CD4-positive, CD25-positive, alpha-beta regulatory T cell (primary cell): Measurements from ENCODE around the gene ABCF3. TPM values are rescaled to one million over a fixed set of nuclear protein-coding genes. Genes with fewer than 3 reads are reported as not detected.

Experiments used
- ATAC-seq, 2 donors: fragments of 150-1000 bp; cut with Tn5 transposase; one replicate each; pipeline ENCODE4 v1.10.0; 2021; ENCODE audit warnings: low read depth in 2 of 2, moderate number of reproducible peaks in 2 of 2, moderate library complexity in 1 of 2
- DNase-seq, 3 donors: peaks; one replicate each; pipeline versions ENCODE4 v3.0.0 to v3.0.0-alpha.2; 2012 to 2022; ENCODE audit warnings: mixed read lengths in 1 of 3
- H3K27ac ChIP-seq: one replicate; pipeline ENCODE4 v1.7.0; 2013; ENCODE audit warnings: mild to moderate bottlenecking, low read length; ENCODE audit not compliant: insufficient read depth, poor library complexity, severe bottlenecking
- H3K27me3 ChIP-seq: one replicate; pipeline ENCODE4 v1.7.0; 2013; ENCODE audit warnings: low read length; ENCODE audit not compliant: control insufficient read depth, insufficient read depth
- H3K36me3 ChIP-seq: one replicate; pipeline ENCODE4 v1.7.0; 2013; ENCODE audit warnings: mild to moderate bottlenecking, low read length, moderate library complexity; ENCODE audit not compliant: control insufficient read depth, insufficient read depth
- H3K4me1 ChIP-seq: 2 replicates; pipeline ENCODE4 v1.7.0; 2013; ENCODE audit warnings: mild to moderate bottlenecking, low read length; ENCODE audit not compliant: insufficient read depth, control insufficient read depth, poor library complexity, severe bottlenecking
- H3K4me3 ChIP-seq: one replicate; pipeline ENCODE4 v1.7.0; 2013; ENCODE audit warnings: low read depth, mild to moderate bottlenecking, low read length, moderate library complexity
- H3K9me3 ChIP-seq, 2 experiments: 1 replicate in 1 of 2; 2 replicates in 1 of 2; pipeline ENCODE4 v1.7.0; 2013; ENCODE audit warnings: low read length in 2 of 2, mild to moderate bottlenecking in 1 of 2, moderate library complexity in 1 of 2; ENCODE audit not compliant: control insufficient read depth in 2 of 2
- H3K27ac Mint-ChIP-seq, 3 donors: one replicate each; pipeline ENCODE4 v1.8.0; 2020 to 2022; ENCODE audit warnings: mild to moderate bottlenecking in 3 of 3, mixed read lengths in 3 of 3, moderate library complexity in 2 of 3
- H3K27me3 Mint-ChIP-seq: one replicate; pipeline ENCODE4 v1.8.0; 2022; ENCODE audit warnings: mild to moderate bottlenecking, mixed read lengths
- H3K36me3 Mint-ChIP-seq: one replicate; pipeline ENCODE4 v1.8.0; 2020; ENCODE audit warnings: mixed read lengths
- H3K4me1 Mint-ChIP-seq, 4 donors: one replicate each; pipeline ENCODE4 v1.8.0; 2020 to 2022; ENCODE audit warnings: mixed read lengths in 4 of 4, mild to moderate bottlenecking in 1 of 4
- H3K4me3 Mint-ChIP-seq, 4 donors: one replicate each; pipeline ENCODE4 v1.8.0; 2020 to 2022; ENCODE audit warnings: mild to moderate bottlenecking in 4 of 4, mixed read lengths in 4 of 4, moderate library complexity in 3 of 4
- H3K9me3 Mint-ChIP-seq, 7 donors: one replicate each; pipeline ENCODE4 v1.8.0; 2020 to 2022; ENCODE audit warnings: mixed read lengths in 7 of 7, mild to moderate bottlenecking in 3 of 7, moderate library complexity in 2 of 7
- polyA plus RNA-seq, 4 donors: library from polyadenylated mRNA; unstranded; fragments of 300-500 nt; fragmentation: Illumina TruSeq; gene quantifications; one replicate each; pipeline ENCODE4 v1.2.3, GENCODE V29; 2021
- total RNA-seq: library from RNA; stranded (reverse); gene quantifications from one replicate; pipeline ENCODE4 v1.2.3, GENCODE V29; 2022

ABCF3 gene
- total and polyA plus RNA-seq, 5 donors from 2014 or later, result 38.6 to 128 (median 41.1) TPM

DNA sequence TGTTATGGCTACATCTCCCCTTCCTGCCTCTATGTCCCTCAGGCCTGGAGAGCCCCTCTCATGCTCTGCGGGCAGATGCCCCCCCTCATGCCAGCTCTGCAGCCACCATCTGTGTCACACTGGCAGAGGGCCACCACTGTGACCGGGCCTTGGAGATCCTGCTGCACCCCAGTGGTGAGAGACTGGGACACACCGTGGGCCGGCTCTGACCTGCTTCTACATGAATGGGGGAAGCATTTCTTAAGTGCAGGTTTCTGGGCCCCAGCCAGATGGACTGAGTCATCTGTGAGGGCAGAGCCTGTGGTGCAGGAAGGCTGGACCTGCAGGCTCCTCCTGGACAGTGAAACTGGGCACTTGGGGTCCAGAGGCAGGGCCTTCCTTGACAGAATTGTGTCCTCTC, 48.2 kb downstream of the ABCF3 start:
- no peak overlapping the region for H3K4me3 Mint-ChIP-seq
- no peak overlapping the region for H3K27ac Mint-ChIP-seq
- H3K4me1 ChIP-seq, result peaks cover 16% of the 10 kb centered on the region
- peaks cover 0 to 2% (median 0%) of the 10 kb centered on the region in 7 donors for H3K9me3 Mint-ChIP-seq
- H3K4me3 ChIP-seq, result no peak overlapping the region
- peaks cover 0 to 10% (median 8%) of the 10 kb centered on the region in 4 donors for H3K4me1 Mint-ChIP-seq
- DNase-seq, result no peak
- no peaks in the 10 kb centered on the region for H3K36me3 ChIP-seq
- H3K27me3 Mint-ChIP-seq, result peaks cover 38% of the 10 kb centered on the region
- peaks cover 13% of the 10 kb centered on the region for H3K27me3 ChIP-seq
- H3K36me3 Mint-ChIP-seq, result no peaks in the 10 kb centered on the region
- ATAC-seq, result no peak
- no peak overlapping the region for H3K27ac ChIP-seq
- H3K9me3 ChIP-seq, result no peaks in the 10 kb centered on the region

DNA sequence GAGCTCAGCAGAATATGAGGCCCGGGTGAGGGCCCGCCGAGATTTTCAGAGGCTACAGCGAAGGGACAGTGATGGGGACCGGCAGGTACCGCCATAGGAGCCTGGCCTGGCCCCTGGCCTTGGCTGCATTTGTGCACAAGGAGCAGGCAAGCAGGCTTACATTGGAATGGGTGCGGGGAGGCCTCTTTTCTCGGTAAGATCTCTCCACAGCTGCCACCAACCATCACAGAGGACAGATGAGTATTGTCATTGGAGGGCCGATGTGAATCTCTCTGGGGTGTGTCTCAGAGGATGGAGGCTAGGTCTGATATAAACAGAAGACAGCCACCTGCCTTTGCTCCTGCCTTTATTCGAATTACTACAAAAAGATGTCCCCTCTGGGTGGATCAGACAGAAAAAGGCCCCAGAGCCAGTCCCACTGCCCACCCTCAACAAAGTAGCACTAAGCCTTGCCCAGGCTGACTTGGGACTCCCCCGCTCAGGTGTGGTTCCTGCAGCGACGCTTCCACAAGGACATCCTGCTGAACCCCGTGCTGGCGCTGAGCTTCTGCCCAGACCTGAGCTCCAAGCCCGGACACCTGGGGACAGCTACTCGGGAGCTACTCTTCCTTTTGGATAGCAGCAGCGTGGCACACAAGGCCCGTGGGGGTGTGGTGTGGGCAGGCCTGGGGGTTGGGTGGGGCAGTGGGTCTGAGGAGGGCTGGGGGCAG, 48.8 kb downstream of the ABCF3 start:
- H3K9me3 ChIP-seq, result no peaks in the 10 kb centered on the region
- H3K36me3 Mint-ChIP-seq, result no peaks in the 10 kb centered on the region
- H3K27me3 Mint-ChIP-seq, result peaks cover 38% of the 10 kb centered on the region
- ATAC-seq (no peak), DNase-seq (no peak)
- H3K4me1 Mint-ChIP-seq, result peaks cover 0 to 10% (median 8%) of the 10 kb centered on the region in 4 donors
- peaks cover 0 to 2% (median 0%) of the 10 kb centered on the region in 7 donors for H3K9me3 Mint-ChIP-seq
- H3K4me3 Mint-ChIP-seq, result peak overlapping the region in 1 of 4 donors; percentile 69
- peaks cover 13% of the 10 kb centered on the region for H3K27me3 ChIP-seq
- H3K36me3 ChIP-seq, result no peaks in the 10 kb centered on the region
- H3K4me1 ChIP-seq, result peaks cover 10% of the 10 kb centered on the region
- no peak overlapping the region for H3K27ac Mint-ChIP-seq
- no peak overlapping the region for H3K4me3 ChIP-seq
- H3K27ac ChIP-seq, result no peak overlapping the region

DNA sequence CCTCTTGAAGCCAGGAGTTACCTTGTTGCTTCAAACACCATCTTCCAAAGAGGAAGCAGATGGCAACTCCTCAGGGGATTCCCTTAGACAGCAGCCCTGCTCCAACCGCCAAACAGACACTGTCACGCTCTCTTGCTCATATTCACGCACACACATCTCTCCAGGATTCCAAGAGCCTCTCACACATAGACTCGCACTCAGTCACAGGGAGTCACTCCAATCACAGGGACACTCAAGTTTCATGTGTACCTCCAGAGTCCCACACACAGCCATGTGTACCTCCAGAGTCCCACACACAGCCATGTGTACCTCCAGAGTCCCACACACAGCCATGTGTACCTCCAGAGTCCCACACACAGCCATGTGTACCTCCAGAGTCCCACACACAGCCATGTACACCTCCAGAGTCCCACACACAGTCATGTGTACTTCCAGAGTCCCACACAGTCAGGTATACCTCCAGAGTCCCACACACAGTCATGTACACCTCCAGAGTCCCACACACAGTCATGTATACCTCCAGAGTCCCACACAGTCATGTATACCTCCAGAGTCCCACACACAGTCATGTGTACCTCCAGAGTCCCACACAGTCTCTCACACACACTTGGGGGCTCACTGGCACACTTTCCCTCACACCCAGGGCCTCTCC, 49.5 kb downstream of the ABCF3 start:
- no peaks in the 10 kb centered on the region for H3K36me3 ChIP-seq
- peaks cover 0 to 2% (median 0%) of the 10 kb centered on the region in 7 donors for H3K9me3 Mint-ChIP-seq
- no peak overlapping the region for H3K4me3 Mint-ChIP-seq
- peaks cover 0 to 10% (median 8%) of the 10 kb centered on the region in 4 donors for H3K4me1 Mint-ChIP-seq
- H3K27me3 ChIP-seq, result peaks cover 13% of the 10 kb centered on the region
- no peaks in the 10 kb centered on the region for H3K9me3 ChIP-seq
- no peaks in the 10 kb centered on the region for H3K36me3 Mint-ChIP-seq
- H3K27me3 Mint-ChIP-seq, result peaks cover 38% of the 10 kb centered on the region
- H3K4me1 ChIP-seq, result peaks cover 3% of the 10 kb centered on the region
- no peak overlapping the region for H3K27ac Mint-ChIP-seq
- no peak overlapping the region for H3K27ac ChIP-seq
- ATAC-seq (no peak), DNase-seq (no peak)
- H3K4me3 ChIP-seq, result no peak overlapping the region

GRCh38 chr3:184236033-184236410, 50.0 kb downstream of the ABCF3 start:
- Mint-ChIP-seq H3K4me3 (no peak overlapping the region), H3K4me1 (peaks cover 0 to 8% (median 7%) of the 10 kb centered on the region in 4 donors), H3K27me3 (peaks cover 34% of the 10 kb centered on the region), H3K36me3 (no peaks in the 10 kb centered on the region), H3K9me3 (peaks cover 0 to 2% (median 0%) of the 10 kb centered on the region in 7 donors), H3K27ac (no peak overlapping the region)
- Histone ChIP-seq H3K36me3 (no peaks in the 10 kb centered on the region), H3K27me3 (peaks cover 13% of the 10 kb centered on the region), H3K9me3 (no peaks in the 10 kb centered on the region), H3K27ac (no peak overlapping the region), H3K4me1 (no peaks in the 10 kb centered on the region), H3K4me3 (no peak overlapping the region)
- no peak for ATAC-seq
- DNase-seq, result no peak

- no peaks in the 10 kb centered on the region for H3K36me3 Mint-ChIP-seq
- ATAC-seq (no peak), DNase-seq (no peak)
- H3K4me1 ChIP-seq, result no peaks in the 10 kb centered on the region
- H3K9me3 Mint-ChIP-seq, result peaks cover 0 to 2% (median 0%) of the 10 kb centered on the region in 7 donors
- H3K4me1 Mint-ChIP-seq, result peaks cover 0 to 2% (median 1%) of the 10 kb centered on the region in 4 donors
- no peak overlapping the region for H3K4me3 ChIP-seq
- no peaks in the 10 kb centered on the region for H3K9me3 ChIP-seq
- no peak overlapping the region for H3K4me3 Mint-ChIP-seq
- H3K27me3 Mint-ChIP-seq, result peaks cover 28% of the 10 kb centered on the region
- H3K36me3 ChIP-seq, result no peaks in the 10 kb centered on the region
- no peak overlapping the region for H3K27ac ChIP-seq
- H3K27ac Mint-ChIP-seq, result no peak overlapping the region
- peaks cover 10% of the 10 kb centered on the region for H3K27me3 ChIP-seq
Measured at GRCh38 chr3:184236636-184237035, 50.6 kb downstream of the ABCF3 start.

DNA sequence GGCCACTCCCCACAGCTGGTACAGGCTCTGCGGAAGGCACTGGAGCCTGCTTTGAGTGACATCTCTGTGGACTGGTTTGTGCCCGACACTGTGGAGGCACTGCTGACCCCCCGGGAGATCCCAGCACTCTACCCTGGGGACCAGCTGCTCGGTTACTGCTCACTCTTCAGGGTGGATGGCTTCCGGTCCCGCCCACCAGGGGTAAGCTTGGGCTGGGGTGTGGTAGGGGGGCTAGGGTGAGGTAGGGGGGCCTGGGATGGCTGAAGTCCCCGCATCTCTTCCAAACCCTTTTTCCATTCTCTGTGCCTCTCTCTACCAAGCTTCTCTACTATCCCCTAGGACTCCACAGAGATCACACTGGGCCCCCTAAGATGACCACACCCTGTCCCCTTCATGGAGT, 51.2 kb downstream of the ABCF3 start:
- H3K4me1 ChIP-seq, result no peaks in the 10 kb centered on the region
- peaks cover 2% of the 10 kb centered on the region for H3K36me3 Mint-ChIP-seq
- ATAC-seq, result no peak
- H3K27ac ChIP-seq, result no peak overlapping the region
- DNase-seq, result no peak
- no peak overlapping the region for H3K27ac Mint-ChIP-seq
- H3K9me3 Mint-ChIP-seq, result peaks cover 0 to 2% (median 0%) of the 10 kb centered on the region in 7 donors
- H3K36me3 ChIP-seq, result peaks cover 4% of the 10 kb centered on the region
- H3K4me3 Mint-ChIP-seq, result no peak overlapping the region
- peaks cover 0 to 2% (median 0%) of the 10 kb centered on the region in 4 donors for H3K4me1 Mint-ChIP-seq
- peaks cover 5% of the 10 kb centered on the region for H3K27me3 ChIP-seq
- peaks cover 22% of the 10 kb centered on the region for H3K27me3 Mint-ChIP-seq
- H3K4me3 ChIP-seq, result no peak overlapping the region
- no peaks in the 10 kb centered on the region for H3K9me3 ChIP-seq

- H3K4me1 Mint-ChIP-seq, result peaks cover 0 to 4% (median 0%) of the 10 kb centered on the region in 4 donors
- Histone ChIP-seq H3K9me3 (no peaks in the 10 kb centered on the region), H3K4me3 (no peak overlapping the region), H3K4me1 (no peaks in the 10 kb centered on the region), H3K36me3 (peaks cover 10% of the 10 kb centered on the region), H3K27me3 (peaks cover 2% of the 10 kb centered on the region), H3K27ac (no peak overlapping the region)
- H3K9me3 Mint-ChIP-seq, result peaks cover 0 to 2% (median 0%) of the 10 kb centered on the region in 7 donors
- peaks cover 7% of the 10 kb centered on the region for H3K36me3 Mint-ChIP-seq
- H3K4me3 Mint-ChIP-seq, result no peak overlapping the region
- ATAC-seq (no peak), DNase-seq (no peak)
- no peak overlapping the region for H3K27ac Mint-ChIP-seq
- H3K27me3 Mint-ChIP-seq, result peaks cover 16% of the 10 kb centered on the region
Measured at GRCh38 chr3:184237807-184238206, 51.8 kb downstream of the ABCF3 start.
